ENCODE results near the gene RRP1B.
"Not testable (repeated sequence)": the region's sequence is repeated elsewhere in the genome, so short reads cannot be mapped to it uniquely, and the experiment has no call there.

RRP1B gene

DNA sequence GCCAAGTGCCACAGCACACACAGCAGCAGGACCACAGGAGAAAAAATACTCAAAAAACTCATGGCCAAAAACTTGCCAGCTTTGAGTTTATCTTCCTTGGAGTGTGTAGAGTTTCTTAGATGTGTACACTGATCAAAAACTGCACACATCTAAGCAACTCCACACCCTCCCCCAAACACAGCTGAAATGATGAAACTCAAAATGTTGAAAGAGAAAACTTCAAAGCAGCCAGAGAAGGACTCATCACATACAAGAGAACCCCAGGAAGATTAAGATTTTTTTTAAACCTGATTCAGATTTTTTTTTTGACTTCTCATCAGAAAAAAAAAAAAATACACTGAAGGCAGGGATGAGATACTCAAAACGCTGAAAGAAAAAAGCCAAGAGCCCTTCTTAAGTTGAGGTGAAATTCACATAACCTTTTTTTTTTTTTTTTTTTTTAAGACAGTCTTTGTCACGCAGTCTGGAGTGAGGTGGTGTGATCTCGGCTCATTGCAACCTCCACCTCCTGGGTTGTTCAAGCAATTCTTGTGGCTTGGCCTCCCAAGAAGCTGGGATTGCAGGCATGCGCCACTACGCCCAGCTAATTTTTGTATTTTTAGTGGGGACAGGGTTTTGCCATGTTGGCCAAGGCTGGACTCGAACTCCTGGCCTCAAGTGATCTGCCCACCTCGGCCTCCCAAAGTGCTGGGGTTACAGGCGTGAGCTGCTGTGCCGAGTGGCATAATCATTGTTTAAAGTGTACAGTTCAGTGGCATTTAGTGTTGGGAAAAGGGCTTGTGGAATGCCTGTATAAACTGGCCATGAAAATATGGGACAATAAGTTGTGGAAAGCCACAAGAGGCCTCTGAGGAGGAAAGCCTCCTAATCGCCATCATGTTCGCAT lies 38.6 kb downstream of the RRP1B start:
- no peak overlapping the region for H3K4me3 ChIP-seq (replicated peaks; ENCODE audit: insufficient read depth, low read length)
- DNase-seq (ENCODE audit: low read depth in 1 of 2, low spot score in 1 of 2), result no peak
- TF ChIP-seq SPI1 (IDR thresholded peaks at IDR 0.05; ENCODE audit: borderline replicate concordance, low read depth) (no peak), GABPA (IDR thresholded peaks at IDR 0.05; ENCODE audit: low read depth) (no peak), POLR2AphosphoS5 (IDR thresholded peaks at IDR 0.05; ENCODE audit: low read depth) (no peak)
- TF ChIP-seq, protein P1, sequence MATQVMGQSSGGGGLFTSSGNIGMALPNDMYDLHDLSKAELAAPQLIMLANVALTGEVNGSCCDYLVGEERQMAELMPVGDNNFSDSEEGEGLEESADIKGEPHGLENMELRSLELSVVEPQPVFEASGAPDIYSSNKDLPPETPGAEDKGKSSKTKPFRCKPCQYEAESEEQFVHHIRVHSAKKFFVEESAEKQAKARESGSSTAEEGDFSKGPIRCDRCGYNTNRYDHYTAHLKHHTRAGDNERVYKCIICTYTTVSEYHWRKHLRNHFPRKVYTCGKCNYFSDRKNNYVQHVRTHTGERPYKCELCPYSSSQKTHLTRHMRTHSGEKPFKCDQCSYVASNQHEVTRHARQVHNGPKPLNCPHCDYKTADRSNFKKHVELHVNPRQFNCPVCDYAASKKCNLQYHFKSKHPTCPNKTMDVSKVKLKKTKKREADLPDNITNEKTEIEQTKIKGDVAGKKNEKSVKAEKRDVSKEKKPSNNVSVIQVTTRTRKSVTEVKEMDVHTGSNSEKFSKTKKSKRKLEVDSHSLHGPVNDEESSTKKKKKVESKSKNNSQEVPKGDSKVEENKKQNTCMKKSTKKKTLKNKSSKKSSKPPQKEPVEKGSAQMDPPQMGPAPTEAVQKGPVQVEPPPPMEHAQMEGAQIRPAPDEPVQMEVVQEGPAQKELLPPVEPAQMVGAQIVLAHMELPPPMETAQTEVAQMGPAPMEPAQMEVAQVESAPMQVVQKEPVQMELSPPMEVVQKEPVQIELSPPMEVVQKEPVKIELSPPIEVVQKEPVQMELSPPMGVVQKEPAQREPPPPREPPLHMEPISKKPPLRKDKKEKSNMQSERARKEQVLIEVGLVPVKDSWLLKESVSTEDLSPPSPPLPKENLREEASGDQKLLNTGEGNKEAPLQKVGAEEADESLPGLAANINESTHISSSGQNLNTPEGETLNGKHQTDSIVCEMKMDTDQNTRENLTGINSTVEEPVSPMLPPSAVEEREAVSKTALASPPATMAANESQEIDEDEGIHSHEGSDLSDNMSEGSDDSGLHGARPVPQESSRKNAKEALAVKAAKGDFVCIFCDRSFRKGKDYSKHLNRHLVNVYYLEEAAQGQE (IDR thresholded peaks at IDR 0.05; ENCODE audit: insufficient replicate concordance, low read depth), result no peak
- TF ChIP-seq, protein P2, sequence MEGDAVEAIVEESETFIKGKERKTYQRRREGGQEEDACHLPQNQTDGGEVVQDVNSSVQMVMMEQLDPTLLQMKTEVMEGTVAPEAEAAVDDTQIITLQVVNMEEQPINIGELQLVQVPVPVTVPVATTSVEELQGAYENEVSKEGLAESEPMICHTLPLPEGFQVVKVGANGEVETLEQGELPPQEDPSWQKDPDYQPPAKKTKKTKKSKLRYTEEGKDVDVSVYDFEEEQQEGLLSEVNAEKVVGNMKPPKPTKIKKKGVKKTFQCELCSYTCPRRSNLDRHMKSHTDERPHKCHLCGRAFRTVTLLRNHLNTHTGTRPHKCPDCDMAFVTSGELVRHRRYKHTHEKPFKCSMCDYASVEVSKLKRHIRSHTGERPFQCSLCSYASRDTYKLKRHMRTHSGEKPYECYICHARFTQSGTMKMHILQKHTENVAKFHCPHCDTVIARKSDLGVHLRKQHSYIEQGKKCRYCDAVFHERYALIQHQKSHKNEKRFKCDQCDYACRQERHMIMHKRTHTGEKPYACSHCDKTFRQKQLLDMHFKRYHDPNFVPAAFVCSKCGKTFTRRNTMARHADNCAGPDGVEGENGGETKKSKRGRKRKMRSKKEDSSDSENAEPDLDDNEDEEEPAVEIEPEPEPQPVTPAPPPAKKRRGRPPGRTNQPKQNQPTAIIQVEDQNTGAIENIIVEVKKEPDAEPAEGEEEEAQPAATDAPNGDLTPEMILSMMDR (IDR thresholded peaks at IDR 0.05; ENCODE audit: insufficient read depth, low read length), result no peak
- no peak overlapping the region for H3K27ac ChIP-seq (replicated peaks)
- no peaks in the 10 kb centered on the region for H3K27me3 ChIP-seq (ENCODE audit: insufficient read depth, poor library complexity, severe bottlenecking)

DNA sequence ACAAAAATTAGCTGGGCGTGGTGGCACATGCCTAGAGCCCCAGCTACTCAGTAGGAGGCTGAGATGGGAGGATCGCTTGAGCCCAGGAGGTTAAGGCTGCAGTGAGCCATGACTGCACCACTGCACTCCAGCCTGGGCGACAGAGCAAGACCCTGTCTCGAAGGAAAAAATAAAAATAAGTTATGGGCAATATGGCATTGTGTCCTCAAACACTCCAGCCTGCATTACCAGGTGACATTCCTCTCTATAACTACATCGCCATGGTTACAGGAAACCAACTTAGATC lies 40.1 kb downstream of the RRP1B start:
- DNase-seq (ENCODE audit: low read depth in 1 of 2, low spot score in 1 of 2); H3K27me3 ChIP-seq (ENCODE audit: insufficient read depth, poor library complexity, severe bottlenecking); H3K4me3 ChIP-seq (replicated peaks; ENCODE audit: insufficient read depth, low read length); H3K27ac ChIP-seq (replicated peaks): not testable (repeated sequence)

DNA sequence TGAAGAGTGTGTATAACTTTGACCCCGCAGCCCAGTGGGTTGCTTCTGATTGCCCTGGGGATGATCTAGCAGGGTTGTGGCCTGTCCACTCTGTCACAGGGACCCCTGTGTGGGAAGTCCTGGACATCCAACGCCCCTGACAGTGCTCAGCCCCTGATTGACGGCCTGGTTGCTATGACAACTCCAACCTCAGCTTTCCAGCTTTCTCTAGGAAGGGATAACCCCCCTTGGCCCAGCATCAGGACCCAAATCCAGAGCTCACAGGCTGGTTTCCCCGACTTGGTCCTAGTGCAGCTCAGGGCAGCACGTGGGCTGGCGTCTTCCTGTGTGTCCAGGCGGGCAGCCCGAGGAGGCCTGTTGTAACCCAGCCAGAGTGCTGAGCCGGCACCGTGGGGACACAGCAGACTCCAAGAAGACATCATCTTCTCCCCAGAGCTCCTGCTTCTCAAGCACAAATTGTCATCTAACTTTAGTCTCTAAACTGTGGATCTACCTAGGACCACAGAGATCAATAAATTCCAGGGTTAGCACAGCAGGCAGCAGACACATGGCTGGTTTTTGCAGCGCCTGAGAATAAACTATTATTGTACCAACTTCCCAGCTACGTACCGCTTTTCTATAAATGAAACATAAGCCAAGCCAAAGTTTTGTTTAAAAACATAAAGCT lies 40.7 kb downstream of the RRP1B start:
- TF ChIP-seq GABPA (IDR thresholded peaks at IDR 0.05; ENCODE audit: low read depth), result no peak
- TF ChIP-seq, protein P1 (IDR thresholded peaks at IDR 0.05; ENCODE audit: insufficient replicate concordance, low read depth), result no peak
- no peak for TF ChIP-seq POLR2AphosphoS5 (IDR thresholded peaks at IDR 0.05; ENCODE audit: low read depth)
- TF ChIP-seq, protein P2 (IDR thresholded peaks at IDR 0.05; ENCODE audit: insufficient read depth, low read length), result no peak
- no peak for TF ChIP-seq SPI1 (IDR thresholded peaks at IDR 0.05; ENCODE audit: borderline replicate concordance, low read depth)
- no peaks in the 10 kb centered on the region for H3K27me3 ChIP-seq (ENCODE audit: insufficient read depth, poor library complexity, severe bottlenecking)
- H3K4me3 ChIP-seq (replicated peaks; ENCODE audit: insufficient read depth, low read length), result no peak overlapping the region
- H3K27ac ChIP-seq (replicated peaks), result no peak overlapping the region
- no peak for DNase-seq (ENCODE audit: low read depth in 1 of 2, low spot score in 1 of 2)

DNA sequence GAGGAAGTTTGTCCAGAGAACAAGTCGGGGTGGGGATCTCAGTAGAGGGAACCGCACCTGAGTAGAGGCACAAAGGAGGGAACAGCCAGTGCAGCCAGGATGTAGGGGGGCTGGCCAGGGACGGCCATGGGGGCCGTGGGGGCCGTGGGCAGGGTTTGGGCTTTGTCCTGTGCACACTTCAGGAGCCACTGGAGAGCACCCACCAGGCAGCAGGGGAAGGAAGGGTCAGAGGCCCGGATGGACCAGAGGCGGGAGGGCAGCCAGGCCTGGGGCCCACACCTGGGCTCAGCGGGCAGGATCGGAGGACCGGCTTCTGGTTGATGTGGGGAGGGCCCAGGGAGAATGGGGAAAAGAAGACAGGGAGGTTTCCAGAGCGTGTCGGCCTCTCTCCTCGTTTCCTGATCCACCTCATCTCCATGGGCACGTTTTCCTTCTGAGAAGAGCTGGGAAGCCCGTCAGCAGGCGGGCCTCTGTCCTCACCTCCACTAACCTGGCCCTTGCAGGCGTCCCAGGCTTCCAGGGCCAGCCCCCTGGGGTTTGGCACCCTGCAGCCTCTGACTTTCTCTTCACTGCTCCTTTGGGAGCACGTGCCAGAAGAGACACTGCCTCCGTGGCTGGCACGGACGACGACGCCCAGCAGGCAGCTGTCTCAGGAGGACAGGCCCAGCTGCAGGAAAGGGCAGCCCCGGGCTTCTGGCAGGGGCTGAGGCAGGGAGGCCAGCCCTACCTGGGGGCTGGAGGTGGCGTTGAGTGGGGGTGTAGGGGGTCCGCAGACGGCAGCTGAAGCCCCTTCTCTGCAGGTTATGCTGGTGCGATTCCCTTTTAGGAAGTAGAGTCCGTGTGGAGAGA lies 42.8 kb downstream of the RRP1B start:
- TF ChIP-seq SPI1 (IDR thresholded peaks at IDR 0.05; ENCODE audit: borderline replicate concordance, low read depth) (no peak), POLR2AphosphoS5 (IDR thresholded peaks at IDR 0.05; ENCODE audit: low read depth) (no peak)
- no peak for DNase-seq (ENCODE audit: low read depth in 1 of 2, low spot score in 1 of 2)
- H3K27me3 ChIP-seq (ENCODE audit: insufficient read depth, poor library complexity, severe bottlenecking), result no peaks in the 10 kb centered on the region
- no peak overlapping the region for H3K4me3 ChIP-seq (replicated peaks; ENCODE audit: insufficient read depth, low read length)
- no peak overlapping the region for H3K27ac ChIP-seq (replicated peaks)
